Measurements from ENCODE around the gene PPP1R9B.

PPP1R9B gene

DNA sequence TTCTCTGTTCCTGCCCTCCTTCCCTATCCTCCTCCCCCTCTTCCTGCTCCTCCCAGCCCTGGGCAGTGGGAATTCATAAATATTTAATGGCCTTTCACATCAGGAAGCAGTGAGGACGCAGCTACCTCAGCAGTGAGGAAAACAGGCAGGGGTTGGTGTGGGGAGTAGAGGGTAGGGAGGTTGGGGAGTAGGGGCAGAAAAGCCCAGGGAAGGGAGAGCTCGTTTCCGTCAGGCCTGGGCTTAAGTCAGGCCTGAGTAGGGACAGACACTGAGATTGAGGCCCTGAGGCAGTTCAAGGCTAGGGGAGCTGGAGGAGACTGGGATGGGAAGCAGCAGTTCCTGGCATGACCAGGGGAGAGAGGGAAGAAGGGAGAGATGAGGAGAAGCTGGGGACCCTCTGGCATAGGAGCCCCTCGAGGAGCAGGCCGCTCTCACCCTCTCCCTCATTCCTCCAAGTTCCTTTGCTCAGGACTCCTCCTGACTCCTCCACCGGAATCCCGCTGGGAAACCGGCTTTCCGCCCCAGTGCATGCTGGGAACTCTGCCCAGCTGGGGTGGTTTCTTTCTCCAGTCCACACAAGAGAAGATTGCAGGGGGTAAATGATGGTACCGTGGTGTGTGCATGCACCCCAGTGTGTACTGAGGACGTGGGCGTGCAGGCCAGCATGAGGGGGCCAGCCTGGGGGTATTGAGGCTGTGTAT, 26.7 kb downstream of the PPP1R9B start:
- no peak for DNase-seq (ENCODE audit: low spot score)

DNA sequence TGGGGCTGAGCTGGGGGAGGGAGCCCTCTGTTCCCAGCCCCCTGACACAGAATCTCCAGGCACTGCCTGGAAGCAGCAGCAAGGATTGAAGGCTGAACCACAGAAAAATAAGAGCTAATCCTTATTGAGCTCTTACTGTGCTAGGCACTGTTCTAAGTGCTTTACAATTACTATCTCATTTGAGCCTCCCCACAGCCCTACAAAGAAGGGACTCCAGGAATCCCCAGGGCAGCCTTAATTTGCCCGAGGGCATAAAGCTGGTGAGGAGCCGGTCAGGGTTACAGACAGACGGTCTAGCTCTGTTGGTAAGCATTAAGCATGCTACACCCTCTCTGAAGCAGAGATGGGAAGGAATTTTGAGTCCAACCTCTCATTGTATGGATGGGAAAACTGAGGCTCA, 27.5 kb downstream of the PPP1R9B start:
- no peak for DNase-seq (ENCODE audit: low spot score)

DNA sequence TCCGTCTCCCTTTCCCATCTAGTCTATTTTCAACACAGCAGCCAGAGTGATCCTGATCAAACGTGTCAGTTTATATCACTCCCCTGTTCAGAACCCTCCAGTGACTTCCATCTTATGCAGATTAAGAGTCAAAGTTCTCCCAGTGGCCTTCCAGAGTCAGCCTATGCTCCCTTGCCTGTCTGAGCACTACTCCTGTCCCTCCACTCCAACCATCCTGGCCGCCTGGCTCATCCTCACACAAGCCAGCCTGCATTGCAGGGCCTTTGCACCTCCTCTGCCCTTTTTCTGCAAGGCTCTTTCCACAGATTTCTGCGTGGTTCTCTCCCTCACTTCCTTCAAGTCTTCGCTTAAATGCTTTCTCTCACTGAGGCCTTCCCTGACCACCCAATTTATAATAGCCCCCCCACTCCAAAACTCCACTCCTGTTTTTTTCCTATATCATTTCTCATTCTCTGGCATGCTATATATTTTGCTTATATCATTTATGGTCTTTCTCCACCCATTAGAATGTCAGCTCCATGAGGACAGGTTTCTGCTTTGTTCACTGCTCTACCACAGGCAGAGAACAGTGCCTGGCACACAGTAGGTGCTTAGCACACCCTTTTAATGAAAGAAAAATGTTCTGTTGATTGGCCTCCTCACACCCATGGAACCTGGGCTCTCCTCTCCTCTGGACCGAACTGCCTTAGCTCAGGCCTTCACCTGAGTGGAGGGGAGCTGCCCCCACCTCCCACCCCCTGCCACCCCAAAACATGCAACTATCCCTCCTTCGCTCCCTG, 29.8 kb downstream of the PPP1R9B start:
- no peak for DNase-seq (ENCODE audit: low spot score)

DNA sequence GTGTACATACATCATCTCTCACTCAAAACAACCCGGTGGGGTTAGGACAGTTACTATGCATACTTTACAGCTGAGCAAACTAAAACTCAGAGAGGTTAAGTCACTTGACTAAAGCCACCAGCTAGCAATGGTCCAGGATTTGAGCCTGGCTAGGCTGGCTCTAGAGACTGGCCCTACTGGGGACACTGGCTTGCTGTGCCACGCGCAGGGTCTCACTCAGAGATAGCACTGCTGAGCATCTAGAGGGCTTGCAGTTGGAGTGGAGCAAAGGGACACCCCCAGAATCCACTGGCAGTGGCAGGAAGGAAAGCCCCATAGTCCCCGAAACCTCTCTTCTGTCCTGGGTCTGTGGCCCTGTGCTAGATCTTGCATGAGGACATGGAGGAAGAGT, 31.7 kb downstream of the PPP1R9B start:
- no peak for DNase-seq (ENCODE audit: low spot score)

DNA sequence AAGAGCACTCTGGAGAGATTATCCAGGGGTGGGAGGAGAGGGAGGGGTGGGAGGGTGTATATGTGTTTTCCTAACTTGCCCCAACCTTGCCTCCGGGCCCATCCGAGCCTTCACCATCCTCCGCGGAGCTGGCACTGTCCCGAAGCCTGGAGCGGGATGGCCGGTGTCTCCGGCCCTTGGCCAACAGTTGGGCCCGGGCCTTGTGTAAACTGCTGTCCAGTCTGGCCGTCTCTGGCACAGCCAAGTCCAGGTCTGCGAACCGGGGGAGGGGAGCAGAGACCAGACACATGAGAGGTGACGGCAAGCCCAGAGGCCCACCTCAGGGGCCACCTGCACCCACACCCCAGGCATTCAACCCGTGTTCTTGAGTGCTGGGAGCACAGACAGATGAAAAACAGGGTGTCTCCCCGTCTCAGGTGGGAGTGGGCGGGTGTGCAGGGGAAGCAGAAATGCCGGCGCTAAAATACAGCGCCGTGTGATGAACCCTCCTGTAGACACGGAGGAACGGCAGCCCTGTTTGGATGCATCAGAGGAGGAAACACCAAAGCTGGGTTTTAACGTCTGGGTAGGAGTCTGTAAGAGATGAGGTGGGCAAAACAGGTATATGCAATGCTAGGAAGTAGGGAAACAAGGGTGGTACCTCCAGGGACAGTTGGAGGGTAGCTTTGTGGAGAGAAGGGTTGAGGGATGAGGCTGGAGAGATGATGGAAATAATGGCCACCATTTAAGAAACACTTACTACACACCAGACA, 32.2 kb downstream of the PPP1R9B start:
- no peak for DNase-seq (ENCODE audit: low spot score)

DNA sequence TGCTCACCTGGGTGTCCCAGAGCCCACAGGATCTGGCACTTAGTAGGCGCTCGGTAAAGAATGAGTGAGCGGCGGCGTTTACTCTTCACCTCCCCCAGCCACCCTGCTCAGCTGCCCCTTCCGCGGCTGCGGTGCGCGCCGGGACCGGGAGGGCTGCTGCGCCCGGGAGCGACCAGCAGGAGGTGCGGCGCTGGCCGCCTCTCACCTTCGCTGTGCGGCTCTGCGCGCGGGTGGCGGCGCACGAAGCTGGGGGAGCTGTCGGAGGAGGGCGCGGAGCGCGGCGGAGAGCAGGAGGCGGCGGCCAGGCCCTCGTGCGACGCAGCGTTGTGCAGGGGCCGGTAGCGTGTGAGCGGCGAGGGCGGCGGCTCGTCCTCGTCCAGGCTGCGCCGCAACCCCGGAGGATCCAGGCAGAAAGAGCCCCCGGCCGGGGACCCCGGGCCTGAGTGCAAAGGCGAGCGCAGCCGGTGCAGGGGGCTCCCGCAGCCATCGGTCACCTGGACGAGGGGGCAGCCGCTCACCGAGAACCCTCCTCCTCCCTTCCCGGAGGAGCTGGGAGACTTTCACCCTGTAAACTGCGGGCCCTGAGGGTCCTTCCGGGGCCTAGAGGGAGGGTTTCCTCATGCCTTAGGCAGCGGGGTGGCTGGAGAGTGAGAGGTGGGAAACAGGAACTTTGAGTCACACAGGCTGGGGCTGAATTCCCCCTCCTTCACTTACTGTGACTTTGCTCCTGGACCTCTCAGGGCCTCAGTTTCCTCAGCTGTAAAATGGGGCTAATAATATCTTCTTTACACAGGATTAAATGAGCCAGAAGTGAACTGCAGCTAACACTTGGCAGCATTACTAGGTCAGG, 33.0 kb downstream of the PPP1R9B start:
- peak; percentile 54 for DNase-seq (ENCODE audit: low spot score)

DNA sequence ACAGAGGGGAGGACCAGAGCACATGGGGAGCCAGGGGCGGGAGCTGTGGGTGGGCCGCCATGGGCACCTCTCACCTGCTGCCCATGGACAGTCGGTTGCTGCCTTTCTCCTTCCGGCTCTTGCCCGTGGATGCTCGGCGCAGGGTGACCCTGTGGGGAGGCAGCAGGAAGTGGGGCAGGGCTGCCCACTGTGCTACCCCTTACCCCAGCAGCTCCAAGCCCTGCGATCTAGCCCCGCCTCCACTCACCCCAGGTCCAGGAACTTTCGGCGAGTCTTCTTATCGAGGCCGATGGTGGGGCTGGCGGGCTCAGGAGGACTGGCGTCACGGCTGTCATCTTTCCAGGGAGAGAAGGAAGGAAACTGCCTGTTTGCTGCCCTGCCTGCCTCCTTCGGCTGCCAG, 34.7 kb downstream of the PPP1R9B start:
- no peak for DNase-seq (ENCODE audit: low spot score)

DNA sequence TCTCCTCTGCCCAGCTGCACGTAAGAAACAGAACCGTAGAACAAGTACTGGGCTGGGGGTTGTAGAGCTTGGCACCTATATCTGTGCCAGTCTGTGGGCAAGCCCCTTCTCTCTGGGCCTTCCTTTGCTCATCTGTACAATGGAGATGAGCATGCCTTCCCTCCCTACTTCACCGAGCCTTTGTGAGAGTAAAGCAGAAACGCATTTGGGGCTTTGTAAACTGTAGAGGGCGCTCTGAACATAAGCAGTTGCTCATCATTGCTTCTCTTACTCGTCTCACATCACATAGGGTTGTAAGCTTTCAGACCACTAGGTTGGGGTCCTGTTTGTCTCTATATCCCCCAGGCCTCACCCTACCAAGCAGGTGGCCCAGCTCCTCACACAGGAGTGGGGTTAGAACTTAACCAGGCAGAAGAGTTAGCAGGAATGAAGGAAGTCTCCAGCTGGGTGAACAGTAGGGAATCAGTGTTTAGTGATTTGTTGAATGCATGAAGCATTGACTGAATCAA, 35.6 kb downstream of the PPP1R9B start:
- peak; percentile 47 for DNase-seq (ENCODE audit: low spot score)

DNA sequence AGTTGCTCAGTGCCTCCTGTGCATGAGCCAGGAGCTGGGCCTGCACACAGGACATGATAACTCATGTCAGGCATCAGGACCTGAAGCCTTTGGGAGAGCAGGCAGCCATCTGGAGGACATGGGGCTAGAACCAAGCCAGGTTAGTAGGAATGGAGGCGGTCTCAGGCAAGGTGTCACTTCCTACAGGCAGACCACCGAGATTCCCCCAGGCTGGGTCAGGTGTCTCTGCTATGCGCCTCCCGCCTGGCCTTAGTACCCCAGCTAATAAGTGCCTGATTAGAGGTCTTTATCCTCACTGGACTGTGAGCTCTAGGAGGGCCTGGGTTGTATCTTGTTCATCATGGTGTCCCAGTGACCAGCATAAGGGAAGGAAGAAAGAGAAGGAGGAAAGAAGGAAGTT, 36.1 kb downstream of the PPP1R9B start:
- no peak for DNase-seq (ENCODE audit: low spot score)

DNA sequence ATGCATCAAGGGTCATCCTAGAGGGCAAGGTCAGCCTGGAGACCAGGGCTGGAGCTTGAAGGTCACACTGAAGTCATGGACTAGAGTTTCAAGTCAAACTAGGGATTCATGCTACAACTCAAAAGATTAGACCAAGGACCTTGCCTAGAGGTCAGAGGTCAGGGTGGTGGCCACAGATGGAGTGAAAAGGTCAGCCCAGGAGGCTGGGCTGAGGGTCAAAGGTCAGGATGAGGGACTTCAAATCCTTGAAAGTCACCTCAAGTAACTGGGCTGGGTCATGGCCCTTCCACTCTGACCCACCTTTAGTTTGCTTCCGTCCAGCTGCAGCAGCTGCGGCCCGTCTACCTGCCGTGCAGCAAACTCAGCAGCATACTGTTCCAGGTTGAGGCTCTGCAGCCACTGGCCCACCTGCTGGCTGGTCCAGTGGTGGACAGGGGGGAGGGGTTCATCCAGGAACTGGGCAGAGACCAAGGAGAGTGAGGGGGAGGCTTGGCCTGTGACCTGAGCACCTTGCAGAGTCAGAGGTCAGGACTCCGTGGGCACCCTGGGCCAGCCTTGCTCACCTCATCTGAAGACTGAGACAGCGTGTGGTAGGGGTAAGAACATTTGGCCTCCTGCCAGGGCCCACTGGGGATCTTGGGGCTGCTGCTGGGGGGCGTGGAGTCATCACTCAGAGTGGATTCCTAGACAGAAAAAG, 36.7 kb downstream of the PPP1R9B start:
- DNase-seq (ENCODE audit: low spot score) = no peak

DNA sequence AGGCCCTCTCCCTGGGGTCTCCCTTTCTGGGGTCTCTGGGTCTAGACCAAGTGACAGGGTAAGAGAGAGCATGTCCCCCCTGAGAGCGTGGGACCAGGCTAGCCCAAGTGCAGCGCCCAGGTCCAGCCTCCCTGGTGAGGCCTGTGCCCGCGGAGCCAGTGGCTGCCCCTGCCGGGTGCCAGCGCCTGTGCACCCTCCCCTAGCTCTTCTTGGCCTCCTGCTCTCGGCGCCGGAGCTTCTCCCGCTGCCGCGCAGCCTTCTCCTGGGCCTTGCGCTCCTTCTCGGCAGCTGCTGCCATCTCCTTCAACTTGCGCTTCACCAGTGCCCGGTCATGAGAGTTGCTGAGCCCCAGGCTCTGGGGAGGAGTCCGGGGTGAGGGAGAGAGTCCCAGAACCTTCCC, 37.8 kb downstream of the PPP1R9B start:
- no peak for DNase-seq (ENCODE audit: low spot score)

DNA sequence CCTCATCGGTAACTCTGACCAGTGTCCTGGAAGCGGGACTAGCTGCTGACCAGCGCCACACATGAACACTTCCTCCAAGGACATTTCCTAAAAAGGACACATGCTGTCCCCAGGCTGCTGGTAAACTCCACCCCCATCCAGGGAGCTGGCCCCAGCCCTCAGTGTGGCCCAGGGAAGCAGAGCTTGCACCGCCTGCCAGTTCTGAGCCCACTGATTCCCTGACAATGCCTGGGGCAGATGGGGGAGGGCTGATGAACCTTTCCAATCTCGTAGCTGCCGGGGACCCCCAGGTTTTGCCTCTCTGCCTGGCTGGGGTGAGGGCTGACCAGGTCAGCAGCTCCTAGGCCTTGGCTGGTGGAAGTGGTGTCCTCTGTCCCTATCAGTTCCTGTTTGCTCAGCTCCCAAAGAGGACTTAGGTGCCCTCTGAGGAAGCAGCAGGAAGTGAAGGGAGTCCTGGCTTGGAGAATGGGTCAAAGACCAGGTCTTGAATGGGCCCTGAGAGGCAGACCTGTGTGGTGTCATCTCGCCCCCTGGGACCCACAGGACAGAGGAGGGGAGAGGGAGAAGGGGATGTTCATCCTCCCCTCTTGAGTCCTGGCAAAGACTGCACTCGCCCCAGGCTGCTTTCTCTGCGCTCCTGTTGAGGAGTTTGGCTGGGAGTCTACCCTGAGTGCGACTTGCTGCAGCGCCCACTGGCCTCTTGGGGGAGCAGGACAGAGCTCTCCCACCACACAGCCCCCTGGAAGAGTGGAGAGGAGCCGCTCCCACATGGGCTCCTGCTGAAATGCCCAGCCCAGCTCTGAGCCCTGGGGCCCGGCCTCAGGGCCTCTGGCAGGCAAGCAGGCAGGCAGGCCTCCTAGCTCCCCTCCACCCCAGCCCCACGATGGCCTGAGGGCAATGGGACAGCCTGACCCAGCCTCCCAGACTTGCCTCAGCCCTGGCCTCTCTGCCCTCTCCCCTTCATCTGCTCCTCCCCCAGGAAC, 38.5 kb downstream of the PPP1R9B start:
- DNase-seq (ENCODE audit: low spot score) = no peak

DNA sequence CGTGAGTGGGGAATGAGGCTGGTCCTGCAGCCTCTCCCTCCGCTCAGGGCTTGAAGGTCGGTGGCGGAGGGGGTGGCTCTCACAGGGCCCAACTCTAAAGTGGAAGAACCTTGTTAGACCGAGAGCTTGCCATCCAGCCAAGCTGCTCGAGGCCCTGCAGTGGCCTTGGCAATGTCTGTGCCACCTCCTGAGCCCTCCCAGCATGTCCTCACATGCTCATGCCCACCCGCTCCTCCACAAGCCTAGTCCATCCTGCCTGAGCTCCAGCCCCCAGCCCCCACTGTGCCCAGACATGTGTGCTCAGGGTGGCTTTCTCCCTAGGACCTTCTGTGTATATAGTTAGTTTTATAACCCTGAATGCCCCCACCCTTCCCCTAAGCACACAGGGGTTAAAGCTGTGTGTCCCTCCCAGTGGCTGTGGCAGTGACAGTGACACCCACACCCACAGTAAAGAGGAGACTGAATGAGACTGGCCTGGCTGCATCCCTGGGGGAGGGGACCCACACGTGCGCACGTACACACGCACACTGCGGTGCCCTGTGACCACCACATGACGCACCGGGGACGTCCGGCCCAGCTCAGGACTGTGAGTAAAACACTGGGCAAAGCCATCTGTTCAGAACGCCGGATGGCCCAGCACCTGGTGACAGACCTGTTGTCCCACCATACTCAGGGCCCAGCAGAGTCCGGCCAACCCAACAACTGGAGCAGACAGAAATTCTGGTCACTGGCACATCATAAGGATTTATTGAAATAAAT, 39.7 kb downstream of the PPP1R9B start:
- no peak for DNase-seq (ENCODE audit: low spot score)

DNA sequence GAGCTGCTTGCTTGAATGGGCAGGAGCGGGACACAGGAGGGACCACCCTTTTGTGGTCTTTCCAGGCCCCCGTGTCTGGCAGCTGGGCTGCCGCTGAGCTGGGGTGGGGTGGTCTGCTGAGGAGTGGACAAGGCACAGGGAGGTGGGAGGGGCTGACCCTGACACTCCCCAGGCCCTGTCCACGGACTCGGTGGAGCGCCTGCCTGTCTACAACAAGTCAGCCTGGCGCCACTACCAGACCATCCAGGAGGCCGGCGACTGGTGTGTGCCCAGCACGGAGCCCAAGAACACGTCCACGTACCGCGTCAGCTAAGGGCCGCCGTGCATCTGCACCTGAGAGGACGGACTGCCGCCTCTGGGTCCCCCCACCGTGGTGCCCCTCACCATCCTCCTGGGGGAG, 40.7 kb downstream of the PPP1R9B start:
- no peak for DNase-seq (ENCODE audit: low spot score)

DNA sequence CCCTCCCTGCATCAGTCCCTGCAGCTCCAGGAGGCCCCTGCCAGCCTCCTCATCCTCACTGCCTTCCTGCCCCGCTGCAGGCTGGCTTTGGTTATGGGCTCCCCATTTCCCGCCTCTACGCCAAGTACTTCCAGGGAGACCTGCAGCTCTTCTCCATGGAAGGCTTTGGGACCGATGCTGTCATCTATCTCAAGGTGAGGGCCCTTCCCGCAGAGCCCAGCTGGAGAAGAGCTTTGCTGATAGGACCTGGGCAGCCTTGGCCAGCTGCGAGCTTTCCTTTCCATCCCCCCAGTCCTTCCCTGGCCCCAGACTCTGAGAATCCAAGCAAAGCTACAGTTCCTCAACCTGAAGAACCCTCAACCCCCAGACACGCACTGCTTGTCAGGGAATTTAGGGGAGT, 41.3 kb downstream of the PPP1R9B start:
- no peak for DNase-seq (ENCODE audit: low spot score)

DNA sequence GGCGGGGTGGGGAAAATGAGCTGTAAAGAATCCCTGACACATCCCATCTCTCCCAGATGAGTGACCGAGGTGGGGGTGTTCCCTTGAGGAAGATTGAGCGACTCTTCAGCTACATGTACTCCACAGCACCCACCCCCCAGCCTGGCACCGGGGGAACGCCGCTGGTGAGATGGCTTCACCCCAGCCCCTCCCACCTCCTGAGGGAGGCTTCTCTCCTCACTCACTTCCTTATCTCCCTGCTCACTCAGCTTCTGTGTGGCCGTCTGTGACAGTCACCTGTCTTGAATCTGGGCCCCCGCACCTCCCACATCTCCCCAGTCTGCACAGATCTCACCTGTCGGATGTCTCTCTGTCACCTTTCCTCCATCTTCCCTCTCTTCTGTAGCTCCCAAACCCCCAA, 41.9 kb downstream of the PPP1R9B start:
- DNase-seq (ENCODE audit: low spot score) = no peak

DNA sequence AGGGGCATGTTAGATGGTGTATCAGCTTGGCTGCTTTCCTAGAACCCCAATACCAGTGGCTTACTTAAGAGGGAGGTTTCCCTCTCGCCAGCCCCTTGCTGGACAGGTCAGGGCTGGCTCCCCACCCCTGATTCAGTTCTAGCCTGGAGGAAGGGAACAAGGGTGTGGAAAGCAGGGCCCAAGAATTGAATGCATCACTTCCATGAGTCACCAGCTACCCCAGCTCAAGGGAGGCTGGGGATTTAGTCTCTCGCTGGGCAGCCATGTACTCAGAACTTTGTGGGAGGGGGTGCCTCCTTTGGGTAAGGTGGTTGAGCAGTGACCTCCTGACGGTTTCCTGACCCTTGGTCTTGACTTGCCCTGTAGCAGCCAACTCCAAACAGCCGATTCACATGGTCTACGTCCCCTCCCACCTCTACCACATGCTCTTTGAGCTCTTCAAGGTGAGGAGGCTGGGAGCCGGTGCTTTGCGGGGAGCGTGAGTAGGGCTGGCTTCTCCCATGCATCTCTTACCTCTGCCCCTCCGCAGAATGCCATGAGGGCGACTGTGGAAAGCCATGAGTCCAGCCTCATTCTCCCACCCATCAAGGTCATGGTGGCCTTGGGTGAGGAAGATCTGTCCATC, 42.6 kb downstream of the PPP1R9B start:
- no peak for DNase-seq (ENCODE audit: low spot score)

DNA sequence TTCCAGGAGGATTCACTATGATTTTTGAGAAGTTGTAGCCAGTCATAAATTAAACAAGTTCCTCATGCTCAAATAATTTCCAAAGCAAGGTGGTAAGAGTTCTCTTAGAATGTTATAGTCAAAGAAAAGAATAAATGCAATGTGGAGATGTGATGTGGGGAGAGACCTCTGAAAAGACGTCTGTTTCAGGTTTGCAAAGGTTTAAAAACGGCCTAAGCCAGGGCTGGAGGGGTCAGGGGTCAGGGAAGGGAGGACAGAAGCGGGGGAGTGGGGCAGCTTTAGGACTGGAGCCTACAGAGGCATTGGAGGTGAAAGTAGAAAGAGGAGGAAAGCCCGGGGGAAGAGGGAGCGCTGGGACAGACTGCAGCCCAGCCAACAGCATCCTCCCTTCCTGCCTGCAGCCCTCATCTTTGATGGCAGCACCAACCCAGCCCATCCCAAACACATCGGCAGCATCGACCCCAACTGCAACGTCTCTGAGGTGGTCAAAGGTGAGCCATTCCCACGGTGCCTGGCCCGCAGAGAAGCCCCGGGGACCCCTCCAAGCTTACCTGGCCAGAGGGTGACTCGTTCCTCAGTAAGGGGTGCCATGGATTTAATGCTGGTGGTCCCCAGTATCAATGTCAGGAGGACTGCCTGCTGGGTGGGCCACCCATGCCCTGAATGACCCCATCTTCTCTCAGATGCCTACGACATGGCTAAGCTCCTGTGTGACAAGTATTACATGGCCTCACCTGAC, 43.9 kb downstream of the PPP1R9B start:
- DNase-seq (ENCODE audit: low spot score) = no peak

Data from CD4-positive, alpha-beta T cell treated with Interleukin-6 at 100 ng/mL for 8 hours (primary cell).